DLD1 (cell line): ENCODE data around the gene EEF2K.

Experiments
- in situ Hi-C: cut with HindIII; loops from 2 replicates; pipeline ENCODE4 v1.10.0; 2017; ENCODE audit warnings: low sequenced_read_pairs

The EEF2K gene

DNA sequence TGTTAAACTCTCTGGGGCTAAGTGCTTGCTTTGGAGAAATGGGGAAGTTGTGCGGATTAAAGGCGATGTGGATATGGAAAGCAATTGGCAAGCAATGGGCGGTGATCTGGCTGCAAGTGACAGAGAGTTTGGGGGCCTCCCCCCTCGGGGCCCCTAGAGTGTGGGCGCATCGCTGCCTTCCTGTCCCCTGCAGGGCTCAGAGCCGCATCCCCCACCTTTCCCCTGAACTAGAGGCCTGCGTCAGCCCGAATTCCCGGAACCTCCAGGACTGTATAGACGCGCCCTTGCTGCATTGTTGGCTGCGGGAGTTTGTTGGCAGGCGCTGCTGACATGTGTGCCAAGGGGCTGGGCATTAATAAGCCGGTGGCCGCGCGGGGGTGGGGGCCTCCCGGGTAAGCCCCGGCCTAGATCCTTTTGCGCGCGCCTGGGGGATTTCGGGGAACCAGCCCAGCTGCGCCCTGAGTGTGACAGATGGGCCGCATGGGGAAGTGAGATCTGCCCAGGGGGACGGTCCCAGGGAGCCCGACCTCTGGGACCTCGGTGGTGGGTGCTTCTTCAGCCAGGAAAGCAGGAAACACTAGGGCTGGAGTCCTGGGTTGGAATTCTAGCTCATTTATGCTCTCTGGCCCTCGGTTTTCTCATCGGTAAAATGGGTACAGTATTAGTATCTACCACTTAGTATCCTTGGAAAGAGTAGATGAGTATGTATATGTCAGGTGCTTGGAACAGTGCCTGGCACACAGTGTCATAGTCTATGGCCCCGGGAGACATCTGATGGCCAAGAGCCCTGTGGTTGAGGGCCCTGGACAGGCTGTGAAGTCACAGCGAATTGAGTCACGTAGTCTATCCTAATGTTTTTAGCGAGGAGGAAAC, 1.0 kb downstream of the EEF2K start:
- in situ Hi-C loops = no loop called here

DNA sequence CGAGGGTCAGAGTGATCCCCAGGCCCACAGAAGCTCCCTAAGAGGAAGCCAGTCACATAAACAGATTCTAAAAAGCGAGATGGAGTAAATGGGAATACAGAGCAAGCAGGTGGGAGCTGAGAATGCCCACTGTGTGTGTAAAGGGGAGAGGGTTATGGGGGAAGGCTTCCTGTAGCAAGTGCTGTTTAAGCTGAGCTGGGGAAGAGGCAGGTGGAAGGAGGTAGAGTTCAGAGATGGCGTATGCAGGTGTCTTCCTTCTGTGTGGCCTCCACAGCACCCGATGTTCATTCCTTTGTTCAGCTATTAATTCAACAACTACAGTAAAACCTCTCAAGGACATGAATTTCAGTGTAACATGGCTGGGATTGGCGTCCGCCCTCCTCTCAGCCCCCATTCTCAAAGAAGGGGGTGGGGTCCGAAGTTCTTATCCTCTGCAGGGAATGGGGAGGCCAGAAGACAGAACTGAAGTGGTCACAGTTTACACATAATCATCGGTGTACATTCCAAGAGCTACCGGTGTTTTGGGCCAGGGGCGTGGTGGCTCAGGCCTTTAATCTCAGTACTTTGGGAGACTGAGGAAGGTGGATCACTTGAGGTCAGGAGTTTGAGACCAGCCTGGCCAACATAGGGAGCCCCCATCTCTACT, 1.8 kb downstream of the EEF2K start:
- in situ Hi-C loops = no loop called here

DNA sequence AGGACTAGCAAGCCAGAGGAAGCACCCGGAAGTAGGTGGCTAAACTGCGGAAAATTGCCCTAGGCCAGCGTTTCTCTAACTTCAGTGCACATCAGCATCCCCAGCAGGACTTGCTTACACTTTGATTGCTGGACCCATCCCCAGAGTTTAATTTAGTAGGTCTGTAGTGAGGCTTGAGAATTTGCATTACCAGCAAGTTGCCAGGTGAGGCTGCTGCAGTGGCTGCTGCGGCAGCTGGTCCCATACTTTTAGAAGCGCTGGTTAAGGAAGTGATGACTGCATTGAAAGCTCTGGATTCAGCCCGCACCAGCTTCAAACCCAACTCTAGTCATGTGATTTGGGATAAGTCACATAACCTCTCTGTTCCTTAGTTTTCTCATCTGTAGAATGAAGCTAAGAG, 4.2 kb downstream of the EEF2K start:
- in situ Hi-C loops = no loop called here

DNA sequence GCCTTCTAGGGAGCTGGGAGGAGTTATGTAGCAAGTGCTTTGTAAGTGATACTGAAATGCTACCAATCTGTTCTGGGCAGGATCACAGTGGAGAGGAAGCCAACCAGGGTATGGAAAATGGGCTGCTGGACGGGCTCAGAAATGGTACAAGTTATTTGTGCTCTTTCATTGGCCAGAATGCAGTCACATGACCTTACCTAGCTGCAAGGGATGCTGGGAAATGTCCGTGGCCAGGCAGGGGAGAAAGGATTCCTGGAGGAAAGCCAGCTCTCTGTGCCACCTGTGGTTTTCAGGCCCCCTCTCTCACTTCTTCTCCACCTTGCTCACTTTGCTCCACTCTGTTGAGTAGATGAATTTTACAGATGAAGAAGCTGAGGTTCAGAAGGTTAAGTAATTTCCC, 4.8 kb downstream of the EEF2K start:
- in situ Hi-C loops = no loop called here

DNA sequence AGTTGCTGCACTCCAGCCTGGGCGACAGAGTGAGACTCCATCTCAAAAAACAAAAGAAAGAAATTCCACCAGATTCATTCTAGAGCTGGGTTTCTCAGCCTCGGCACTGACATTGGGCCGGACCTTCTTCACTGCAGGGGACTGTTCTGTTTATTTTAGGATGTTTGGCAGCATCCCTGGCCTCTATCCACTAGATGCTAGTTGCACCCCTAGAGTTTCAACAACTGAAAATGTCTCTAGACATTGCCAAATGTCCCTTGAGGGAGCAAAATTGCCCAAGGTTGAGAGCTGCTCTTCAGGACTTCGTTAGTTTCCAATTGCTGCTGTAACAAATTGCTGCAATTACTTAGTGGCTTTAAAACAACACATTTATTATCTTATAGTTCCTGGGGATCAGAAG, 7.2 kb downstream of the EEF2K start:
- in situ Hi-C loops = no loop called here

DNA sequence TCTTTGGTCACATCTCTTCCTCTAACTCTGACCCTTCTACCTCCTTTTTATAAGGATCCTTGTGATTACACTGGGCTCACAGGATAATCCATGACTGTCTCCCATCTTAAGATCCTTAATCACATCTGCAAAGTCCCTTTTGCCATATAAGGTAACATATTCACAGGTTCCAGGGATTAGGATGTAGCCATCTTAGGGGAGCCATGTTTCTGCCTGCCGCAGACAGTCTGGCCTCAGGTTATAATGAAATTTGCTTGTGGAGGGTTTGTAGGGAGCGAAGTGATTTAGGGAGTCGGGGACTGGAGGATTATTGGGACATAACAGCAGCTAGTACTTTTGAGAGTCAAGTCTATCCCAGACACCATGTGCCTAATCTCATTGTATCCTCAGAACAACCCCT, 7.7 kb downstream of the EEF2K start:
- in situ Hi-C loops = no loop called here

DNA sequence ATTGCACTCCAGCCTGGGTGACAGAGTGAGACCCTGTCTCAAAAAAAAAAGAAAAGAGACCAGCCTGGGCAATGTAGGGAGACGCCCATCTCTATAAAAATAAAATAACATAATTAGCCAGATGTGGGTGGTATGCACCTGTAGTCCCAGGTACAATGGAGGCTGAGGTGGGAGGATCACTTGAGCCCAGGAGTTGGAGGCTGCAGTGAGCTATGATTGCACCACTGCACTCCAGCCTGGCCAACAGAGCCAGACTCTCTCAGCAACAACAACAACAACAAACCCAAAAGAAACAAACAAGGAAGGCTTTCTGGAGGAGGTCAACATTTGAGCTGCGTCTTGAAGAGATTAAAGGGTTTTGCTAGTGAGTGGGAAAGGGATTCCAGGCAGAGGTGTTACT, 8.3 kb downstream of the EEF2K start:
- in situ Hi-C loops = no loop called here

DNA sequence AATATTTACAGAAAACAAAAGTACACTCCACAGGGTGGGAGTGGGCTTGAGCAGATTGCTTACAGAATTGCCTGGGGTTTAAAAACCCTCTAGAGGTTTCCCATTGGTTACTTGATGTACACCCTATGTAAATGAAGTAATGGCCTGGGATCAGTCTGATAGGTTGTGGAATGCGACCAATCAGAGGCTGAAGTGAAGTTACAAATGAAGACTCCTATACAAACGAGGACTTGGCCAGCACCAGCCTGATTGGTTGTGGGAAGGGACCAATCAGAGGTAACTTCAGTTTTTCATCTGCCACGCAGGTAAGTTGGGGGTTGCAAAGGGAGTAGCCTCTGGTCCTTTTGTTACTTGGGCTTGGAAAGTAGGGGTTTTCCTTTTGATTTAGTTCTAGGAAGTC, 8.8 kb downstream of the EEF2K start:
- in situ Hi-C loops = loop anchor here (5.0 kb wide), 1 partner anchor 47 kb away; no protein-coding TSS in a partner anchor

DNA sequence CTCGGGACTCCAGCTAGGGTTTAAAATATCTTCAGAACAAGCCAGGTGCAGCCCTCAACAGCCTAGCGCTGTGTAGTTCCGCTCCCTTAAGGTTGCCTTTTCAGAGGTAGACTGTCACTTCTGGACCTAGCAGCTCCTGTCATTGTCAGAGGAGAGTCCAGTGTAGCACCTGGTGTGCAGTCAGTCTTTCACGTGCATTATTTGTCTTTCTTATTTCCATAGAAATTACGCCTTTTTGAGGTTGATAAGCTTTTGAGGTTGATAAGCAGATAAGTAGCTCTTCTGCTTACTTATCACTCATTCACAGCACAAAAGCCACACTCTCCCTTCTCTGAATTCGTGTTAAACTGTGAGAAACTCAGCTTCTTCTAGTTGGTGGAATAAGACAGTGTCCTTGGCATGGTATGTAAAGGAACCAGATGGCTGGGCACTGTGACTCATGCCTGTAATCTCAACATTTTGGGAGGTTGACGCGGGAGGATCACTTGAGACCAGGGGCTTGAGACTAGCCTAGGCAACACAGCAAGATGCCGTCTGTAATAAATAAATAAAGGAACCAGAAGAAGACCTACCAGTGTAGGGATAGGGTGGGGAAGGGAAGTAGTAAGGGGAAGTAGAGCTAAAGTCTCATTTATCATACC, 10.2 kb downstream of the EEF2K start:
- in situ Hi-C loops = loop anchor here (5.0 kb wide), 1 partner anchor 46 kb away; no protein-coding TSS in a partner anchor

DNA sequence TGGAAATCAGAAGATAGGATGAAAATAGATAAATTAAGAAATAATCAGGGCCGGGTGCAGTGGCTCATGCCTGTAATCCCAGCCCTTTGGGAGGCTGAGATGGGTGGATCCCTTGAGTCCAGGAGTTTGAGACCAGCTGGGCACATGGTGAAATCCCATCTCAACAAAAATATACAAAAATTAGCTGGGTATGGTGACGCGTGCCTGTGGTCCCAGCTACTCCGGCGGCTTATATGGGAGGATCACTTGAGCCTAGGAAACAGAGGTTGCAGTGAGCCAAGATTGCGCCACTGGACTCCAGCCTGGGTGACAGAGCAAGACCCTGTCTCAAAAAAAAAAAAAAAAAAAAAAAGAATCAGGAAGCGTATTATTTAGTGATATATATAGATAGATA, 10.8 kb downstream of the EEF2K start:
- in situ Hi-C loops = loop anchor here (5.0 kb wide), 1 partner anchor 45 kb away; no protein-coding TSS in a partner anchor

DNA sequence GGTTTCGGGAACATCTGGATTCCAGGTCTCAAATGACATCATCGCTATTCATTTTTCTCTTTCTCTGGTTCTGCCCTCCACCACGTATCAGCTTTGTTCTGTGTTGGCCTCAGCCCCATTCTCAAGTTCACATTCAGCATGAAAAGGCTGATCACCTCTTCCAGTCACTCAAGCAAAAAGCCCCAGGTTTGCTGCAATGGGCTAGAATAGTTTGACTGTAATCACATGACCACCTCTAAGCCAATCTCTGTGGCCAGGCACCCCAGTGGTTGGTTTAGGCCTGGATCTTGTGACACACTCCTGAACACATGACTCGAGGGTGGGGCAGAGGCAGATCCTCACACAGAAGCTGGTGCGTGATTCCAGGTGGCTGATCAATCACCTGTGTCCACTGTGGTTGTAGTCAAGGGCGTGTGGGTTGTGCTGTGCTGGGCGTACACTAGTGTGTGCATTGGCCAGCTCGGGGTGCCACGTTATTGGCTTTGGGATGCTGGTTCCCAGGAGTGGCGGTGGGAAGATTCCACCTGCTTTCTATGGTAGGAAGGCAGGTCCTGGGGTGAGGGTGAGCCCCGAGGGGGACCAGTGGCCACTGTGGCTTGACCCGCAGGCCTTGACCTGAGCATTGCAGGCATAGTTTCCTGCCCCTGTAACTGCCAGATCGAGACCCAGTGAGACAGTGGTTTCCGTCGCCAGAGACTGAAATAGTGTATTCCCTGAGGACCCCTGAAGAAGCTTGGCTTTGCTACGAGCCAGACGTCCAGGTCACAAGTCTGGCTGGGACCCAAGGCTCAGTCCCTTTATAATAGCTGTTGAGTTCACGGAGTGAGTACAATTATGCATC, 12.0 kb downstream of the EEF2K start:
- in situ Hi-C loops = loop anchor here (5.0 kb wide), 1 partner anchor 44 kb away; no protein-coding TSS in a partner anchor

DNA sequence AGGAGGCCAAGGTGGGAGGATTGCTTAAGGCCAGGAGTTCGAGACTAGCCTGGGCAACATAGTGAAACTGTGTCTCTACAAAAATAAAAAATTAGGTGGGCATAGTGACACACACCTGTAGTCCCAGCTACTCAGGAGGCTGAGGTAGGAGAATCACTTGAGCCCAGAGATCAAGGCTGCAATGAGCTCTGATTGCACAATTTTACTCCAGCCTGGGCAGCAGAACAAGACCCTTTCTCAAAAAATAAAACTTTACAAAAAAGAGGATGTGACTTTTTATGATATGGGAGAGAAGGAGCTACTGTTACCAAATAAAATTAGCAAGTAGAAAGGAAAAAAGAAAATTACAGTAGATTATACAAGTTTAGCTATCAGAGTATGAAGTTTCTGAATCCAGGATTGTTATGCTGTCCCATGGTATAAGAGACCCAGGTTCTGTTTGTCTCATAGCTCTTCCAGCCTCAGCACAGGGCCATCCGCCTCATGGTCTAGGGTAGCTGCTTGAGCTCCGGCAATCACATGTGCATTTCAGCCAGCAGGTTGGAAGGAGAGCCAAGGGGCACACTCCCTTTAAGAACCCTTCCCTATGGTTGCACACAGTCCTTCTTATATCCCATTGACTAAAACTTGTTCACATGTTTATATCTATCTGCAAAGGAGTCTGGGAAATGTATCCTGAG, 13.5 kb downstream of the EEF2K start:
- in situ Hi-C loops = loop anchor here (5.0 kb wide), 1 partner anchor 43 kb away; no protein-coding TSS in a partner anchor

DNA sequence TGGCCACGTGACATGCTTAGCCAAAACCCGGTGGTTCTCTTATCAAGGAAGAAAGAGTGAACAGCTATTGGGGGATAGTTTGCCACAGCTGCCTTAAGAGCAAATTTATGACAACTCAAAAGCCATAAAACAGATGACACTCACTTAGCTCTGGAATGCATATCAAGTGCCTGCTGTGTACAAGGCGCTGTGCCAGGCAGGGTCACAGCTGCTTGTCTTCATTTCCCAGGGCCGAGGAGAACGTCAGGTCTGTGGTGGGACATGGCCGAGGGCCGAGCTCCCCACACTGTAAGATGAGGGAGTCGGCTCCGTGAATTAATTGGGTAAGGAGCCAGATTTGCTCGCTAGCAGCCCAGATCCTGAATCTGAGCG, 14.0 kb downstream of the EEF2K start:
- in situ Hi-C loops = no loop called here

DNA sequence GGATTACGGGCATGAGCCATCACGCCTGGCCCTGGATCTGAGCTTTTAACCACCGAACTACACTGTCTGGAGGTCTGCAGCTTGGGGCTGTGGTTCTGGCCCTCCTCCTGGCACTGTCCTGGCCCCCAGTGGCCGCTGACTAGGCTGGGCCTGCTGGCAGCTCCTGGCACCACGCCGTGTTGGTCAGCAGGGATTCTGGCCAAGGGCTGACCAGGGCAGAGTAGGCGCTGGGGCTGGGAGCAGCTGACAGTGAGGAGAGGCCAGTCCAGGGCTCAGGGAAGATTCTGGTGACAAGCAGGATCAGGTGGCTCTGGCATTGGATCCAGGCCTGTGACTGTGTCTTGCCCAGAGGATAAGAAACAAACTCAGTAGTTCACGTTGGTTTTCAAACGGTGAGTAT, 14.6 kb downstream of the EEF2K start:
- in situ Hi-C loops = no loop called here

DNA sequence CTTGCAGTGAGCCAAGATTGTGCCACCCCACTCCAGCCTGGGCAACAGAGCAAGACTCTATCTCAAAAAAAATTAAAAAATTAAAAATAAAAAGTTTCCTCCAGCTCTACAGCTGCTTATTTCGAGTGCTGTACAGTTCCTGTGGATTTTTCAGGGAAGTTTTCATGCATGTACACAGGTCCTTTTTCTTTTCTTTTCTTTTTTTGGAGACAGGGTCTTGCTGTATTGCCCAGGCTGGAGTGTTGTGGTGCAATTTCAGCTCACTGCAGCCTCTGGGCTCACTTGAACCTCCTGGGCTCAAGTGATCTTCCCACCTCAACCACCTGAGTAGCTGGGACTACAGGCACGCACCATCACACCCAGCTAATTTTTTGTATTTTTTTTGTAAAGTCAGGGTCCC, 15.9 kb downstream of the EEF2K start:
- in situ Hi-C loops = no loop called here

DNA sequence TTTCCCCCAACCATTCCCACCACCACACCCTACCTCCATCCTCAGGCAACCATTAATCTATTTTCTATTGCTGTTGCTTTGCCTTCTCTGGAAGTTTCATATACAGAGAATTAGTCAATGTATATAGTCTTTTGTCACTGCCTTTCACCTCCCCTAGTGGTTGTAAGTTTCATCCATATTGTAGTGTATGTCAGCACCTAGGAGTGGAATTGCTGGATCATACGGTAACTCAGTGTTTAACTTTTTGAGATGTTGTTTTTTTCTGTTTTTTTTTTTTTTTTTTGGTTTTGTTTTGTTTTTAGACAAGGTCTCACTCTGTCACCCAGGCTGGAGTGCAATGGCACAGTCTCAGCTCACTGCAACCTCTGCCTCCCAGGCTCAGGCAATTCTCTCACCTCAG, 16.9 kb downstream of the EEF2K start:
- in situ Hi-C loops = no loop called here

DNA sequence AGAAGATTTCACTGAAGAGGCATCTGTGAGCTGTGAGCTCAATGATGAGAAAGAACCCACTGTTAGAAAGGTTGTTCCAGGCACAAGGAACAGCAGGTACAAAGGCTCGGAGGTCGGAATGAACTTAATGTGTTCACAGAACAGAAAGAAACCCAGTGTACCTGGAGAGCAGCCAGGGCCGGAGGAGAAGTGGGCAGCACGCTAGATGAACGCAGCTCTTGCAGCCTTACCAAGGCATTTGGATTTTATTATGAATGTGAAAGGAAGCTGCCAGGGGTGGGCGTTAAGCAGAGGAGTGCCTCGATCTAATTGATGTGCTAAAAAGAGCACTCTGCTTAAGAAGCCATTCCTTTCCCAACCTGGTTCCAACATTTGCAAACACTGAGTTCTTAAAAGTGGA, 19.0 kb downstream of the EEF2K start:
- in situ Hi-C loops = no loop called here

DNA sequence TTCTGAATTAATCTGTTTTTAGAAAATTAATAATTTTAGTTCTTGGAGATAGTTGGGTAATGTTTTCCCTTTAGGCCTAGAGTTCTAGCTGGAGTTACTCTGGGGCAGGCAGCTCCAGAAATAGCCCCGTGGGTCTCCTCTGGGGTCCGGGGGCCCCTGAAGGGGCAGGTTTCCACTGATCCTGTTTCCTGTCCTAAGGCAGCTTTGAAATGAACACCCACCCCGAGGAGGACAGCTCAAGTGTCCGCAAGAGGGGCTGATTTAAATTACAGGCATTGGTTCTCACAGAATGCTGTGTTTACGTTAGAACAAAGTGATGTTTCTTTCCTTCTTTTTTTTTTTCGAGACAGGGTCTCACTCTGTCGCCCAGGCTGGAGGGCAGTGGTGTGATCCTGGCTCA, 23.8 kb downstream of the EEF2K start:
- in situ Hi-C loops = no loop called here

DNA sequence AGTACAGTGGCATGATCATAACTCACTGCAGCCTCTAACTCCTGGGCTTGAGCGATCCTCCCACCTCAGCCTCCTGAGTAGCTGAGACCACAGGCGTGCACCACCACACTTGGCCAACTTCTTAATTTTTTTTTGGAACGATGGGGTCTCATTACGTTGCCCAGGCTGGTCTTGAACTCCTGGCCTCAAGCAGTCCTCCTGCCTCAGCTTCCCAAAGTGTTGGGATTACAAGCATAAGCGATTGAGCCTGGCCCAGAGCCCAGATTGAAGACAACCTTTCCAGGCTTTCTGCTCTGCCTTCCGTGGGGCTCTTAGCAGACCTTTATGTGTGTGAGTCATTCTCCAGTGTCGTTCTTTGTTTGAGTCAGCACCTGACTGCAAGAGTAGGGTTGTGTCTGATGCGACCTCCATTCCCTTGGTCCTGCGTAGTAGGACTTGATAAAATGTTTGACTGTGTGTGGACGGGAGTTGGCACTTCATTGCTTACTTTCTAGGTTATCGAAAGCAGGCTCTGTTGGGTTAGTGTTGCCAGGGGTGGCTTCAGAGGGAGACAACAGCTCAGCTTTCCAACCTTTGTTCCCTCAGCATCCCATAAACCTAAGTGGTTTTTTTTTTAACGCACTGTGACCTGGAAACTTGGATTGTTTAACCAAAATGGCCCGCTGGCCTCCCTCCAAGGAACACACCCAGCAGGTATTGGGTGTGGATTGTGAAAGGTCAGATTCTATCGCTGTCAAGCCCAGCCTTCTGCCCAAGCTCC, 26.4 kb downstream of the EEF2K start:
- in situ Hi-C loops = no loop called here

DNA sequence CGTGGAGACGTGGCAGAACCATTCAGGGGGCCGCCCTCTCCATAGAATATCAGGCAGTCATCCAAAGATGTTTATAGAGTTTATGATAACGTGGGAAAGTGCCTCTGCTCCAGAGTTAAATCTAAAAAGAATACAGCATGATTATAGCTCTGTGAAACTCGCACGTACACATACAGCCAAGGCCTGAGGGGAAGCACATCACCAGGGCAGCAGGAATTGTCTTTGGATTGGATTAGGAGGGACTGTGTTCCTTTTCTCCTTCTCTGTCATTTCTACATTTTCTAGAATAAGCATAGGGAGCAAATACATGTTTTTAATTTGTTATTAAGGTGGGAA, 26.9 kb downstream of the EEF2K start:
- in situ Hi-C loops = no loop called here
